ENCODE results near the gene RELB. TPM values are rescaled to one million over a fixed set of nuclear protein-coding genes. Genes with fewer than 3 reads are reported as not detected.
"Not testable (repeated sequence)": the region's sequence is repeated elsewhere in the genome, so short reads cannot be mapped to it uniquely, and the experiment has no call there.

The RELB gene
- total RNA-seq, 2 donors from 2014 or later = 17.1 to 42.4 TPM

- no peaks in the 10 kb centered on the region for H3K4me1 ChIP-seq
- no peaks in the 10 kb centered on the region for H3K9me3 ChIP-seq
- no peak overlapping the region for H3K27ac ChIP-seq
- no peaks in the 10 kb centered on the region for H3K36me3 ChIP-seq
- TF ChIP-seq, protein P1, sequence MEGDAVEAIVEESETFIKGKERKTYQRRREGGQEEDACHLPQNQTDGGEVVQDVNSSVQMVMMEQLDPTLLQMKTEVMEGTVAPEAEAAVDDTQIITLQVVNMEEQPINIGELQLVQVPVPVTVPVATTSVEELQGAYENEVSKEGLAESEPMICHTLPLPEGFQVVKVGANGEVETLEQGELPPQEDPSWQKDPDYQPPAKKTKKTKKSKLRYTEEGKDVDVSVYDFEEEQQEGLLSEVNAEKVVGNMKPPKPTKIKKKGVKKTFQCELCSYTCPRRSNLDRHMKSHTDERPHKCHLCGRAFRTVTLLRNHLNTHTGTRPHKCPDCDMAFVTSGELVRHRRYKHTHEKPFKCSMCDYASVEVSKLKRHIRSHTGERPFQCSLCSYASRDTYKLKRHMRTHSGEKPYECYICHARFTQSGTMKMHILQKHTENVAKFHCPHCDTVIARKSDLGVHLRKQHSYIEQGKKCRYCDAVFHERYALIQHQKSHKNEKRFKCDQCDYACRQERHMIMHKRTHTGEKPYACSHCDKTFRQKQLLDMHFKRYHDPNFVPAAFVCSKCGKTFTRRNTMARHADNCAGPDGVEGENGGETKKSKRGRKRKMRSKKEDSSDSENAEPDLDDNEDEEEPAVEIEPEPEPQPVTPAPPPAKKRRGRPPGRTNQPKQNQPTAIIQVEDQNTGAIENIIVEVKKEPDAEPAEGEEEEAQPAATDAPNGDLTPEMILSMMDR (IDR thresholded peaks at IDR 0.05) = no peak
- H3K9ac ChIP-seq (ENCODE audit: low read depth in 2 of 2, low read length in 2 of 2) = no peak overlapping the region
- no peaks in the 10 kb centered on the region for H3K27me3 ChIP-seq
- no peak for DNase-seq
- intact Hi-C loops (cut with DNase I) = no loop called here
- H3K4me3 ChIP-seq = no peak overlapping the region
Observed at GRCh38 chr19:44993526-44993925, 7.7 kb upstream of the RELB start.

DNA sequence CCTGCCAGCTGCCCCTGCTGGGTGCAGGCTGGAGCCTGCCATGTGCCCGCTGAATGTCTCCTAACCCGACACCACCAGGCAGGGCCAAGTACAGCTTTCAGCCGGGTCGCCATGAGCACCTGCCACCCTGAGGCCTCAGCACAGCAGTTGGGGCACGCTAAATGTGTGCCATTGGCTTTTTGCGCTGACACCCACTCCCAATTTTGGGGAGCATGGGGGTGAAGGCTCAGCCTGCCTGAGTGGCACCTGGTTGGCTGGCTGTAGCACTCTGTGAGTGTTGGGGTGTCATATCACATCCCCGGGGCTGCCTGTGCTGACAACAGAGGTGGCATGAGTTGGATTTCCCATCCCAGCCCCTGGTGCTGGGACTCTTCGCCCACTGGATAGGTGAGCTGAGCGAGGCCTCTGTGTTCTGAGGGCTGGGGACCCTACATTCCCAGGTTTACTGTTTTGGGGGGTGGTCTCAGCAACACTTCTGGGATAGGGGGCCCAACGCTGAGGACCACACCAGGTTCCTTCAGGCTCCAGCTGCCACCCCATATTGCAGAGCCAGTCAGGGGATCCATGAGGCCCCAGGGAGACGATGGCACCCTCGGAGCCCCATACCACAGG lies 7.2 kb upstream of the RELB start:
- no peak for DNase-seq
- Histone ChIP-seq H3K4me1 (no peaks in the 10 kb centered on the region), H3K9me3 (no peaks in the 10 kb centered on the region), H3K27me3 (no peaks in the 10 kb centered on the region), H3K9ac (ENCODE audit: low read depth in 2 of 2, low read length in 2 of 2) (no peak overlapping the region), H3K36me3 (no peaks in the 10 kb centered on the region), H3K27ac (no peak overlapping the region), H3K4me3 (no peak overlapping the region)
- TF ChIP-seq, protein P1 (IDR thresholded peaks at IDR 0.05) = no peak
- intact Hi-C loops (cut with DNase I) = no loop called here

- Histone ChIP-seq H3K27ac (no peak overlapping the region), H3K27me3 (no peaks in the 10 kb centered on the region), H3K4me1 (peaks cover 7% of the 10 kb centered on the region), H3K4me3 (no peak overlapping the region), H3K9ac (ENCODE audit: low read depth in 2 of 2, low read length in 2 of 2) (no peak overlapping the region), H3K36me3 (no peaks in the 10 kb centered on the region), H3K9me3 (no peaks in the 10 kb centered on the region)
- no peak for DNase-seq
- TF ChIP-seq, protein P1 (IDR thresholded peaks at IDR 0.05) = no peak
- intact Hi-C loops (cut with DNase I) = no loop called here
Observed at GRCh38 chr19:44998025-44998424, 3.2 kb upstream of the RELB start.

DNA sequence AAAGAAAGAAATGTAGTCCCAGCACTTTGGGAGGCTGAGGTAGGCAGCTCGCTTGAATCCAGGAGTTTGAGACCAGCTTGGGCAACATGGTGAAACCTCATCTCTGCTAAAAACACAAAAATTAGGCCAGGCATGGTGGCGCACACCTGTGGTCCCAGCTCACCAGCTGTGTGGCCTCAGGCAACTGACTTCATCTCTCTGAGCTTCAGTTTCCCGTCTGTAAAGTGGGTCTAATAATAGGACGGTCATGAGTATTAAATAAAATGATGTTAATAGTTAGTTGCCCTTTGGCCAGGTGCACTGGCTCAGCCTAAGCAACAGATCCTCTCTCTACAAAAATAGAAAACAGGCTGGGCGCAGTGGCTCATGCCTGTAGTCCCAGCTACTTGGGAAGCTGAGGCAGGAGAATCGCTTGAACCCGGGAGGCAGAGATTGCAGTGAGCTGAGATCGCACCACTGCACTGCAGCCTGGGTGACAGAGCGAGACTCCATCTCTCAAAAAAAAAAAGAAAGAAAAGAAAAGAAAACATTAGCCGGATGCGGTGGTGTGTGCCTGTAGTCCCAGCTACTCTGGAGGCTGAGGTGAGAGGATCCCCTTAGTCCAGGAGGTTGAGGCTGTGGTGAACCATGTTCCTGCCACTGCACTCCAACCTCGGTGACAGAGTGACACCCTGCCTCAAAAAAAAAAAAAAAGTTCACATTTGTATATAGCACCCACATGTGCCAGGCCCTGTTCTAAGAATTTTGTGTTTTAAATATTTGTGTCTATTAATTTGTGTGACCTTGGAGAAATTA lies 1.9 kb upstream of the RELB start:
- H3K4me1 ChIP-seq; intact Hi-C loops (cut with DNase I): not testable (repeated sequence)

DNA sequence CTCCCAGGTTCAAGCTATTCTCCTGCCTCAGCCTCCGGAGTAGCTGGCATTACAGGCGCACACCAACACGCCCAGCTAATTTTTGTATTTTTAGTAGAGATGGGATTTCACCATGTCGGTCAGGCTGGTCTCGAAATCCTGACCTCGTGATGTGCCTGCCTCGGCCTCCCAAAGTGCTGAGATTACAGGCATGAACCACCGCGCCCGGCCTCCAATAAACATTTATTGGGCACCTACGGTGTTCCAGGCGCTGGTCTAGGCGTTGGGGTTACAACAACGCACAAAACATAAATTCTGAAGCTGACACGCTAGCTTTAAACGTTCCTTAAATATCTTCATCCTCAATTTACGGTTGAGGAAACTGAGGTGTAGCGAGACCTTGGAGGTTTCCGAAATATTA lies 599 bp upstream of the RELB start:
- H3K9me3 ChIP-seq; intact Hi-C loops (cut with DNase I): not testable (repeated sequence)

More for the DNA sequence above, 1.9 kb upstream of the RELB start:
- H3K36me3 ChIP-seq; H3K9me3 ChIP-seq; H3K9ac ChIP-seq (ENCODE audit: low read depth in 2 of 2, low read length in 2 of 2); H3K27me3 ChIP-seq; H3K27ac ChIP-seq; H3K4me3 ChIP-seq; DNase-seq: not testable (repeated sequence)

GRCh38 chr19:45003485-45003884 lies 2.2 kb downstream of the RELB start:
- Histone ChIP-seq H3K27ac (no peak overlapping the region), H3K9ac (ENCODE audit: low read depth in 2 of 2, low read length in 2 of 2) (no peak overlapping the region), H3K4me3 (no peak overlapping the region), H3K9me3 (no peaks in the 10 kb centered on the region), H3K36me3 (no peaks in the 10 kb centered on the region), H3K4me1 (peaks cover 7% of the 10 kb centered on the region), H3K27me3 (no peaks in the 10 kb centered on the region)
- intact Hi-C loops (cut with DNase I) = no loop called here
- TF ChIP-seq, protein P1 (IDR thresholded peaks at IDR 0.05) = no peak
- DNase-seq = no peak

More for the DNA sequence above, 599 bp upstream of the RELB start:
- DNase-seq, H3K36me3 ChIP-seq, H3K4me1 ChIP-seq, H3K27me3 ChIP-seq: not testable (repeated sequence)
- Histone ChIP-seq H3K9ac (ENCODE audit: low read depth in 2 of 2, low read length in 2 of 2) (peak overlapping the region; percentile 48 to 70), H3K4me3 (peak overlapping the region; percentile 23), H3K27ac (peak overlapping the region; percentile 38)

Data from colonic mucosa (tissue), 4 donors.